ENCODE results near the gene CBLN3.
A peak's percentile ranks its signal among the peaks of the same experiment; 100 is the strongest.

Gene CBLN3

DNA sequence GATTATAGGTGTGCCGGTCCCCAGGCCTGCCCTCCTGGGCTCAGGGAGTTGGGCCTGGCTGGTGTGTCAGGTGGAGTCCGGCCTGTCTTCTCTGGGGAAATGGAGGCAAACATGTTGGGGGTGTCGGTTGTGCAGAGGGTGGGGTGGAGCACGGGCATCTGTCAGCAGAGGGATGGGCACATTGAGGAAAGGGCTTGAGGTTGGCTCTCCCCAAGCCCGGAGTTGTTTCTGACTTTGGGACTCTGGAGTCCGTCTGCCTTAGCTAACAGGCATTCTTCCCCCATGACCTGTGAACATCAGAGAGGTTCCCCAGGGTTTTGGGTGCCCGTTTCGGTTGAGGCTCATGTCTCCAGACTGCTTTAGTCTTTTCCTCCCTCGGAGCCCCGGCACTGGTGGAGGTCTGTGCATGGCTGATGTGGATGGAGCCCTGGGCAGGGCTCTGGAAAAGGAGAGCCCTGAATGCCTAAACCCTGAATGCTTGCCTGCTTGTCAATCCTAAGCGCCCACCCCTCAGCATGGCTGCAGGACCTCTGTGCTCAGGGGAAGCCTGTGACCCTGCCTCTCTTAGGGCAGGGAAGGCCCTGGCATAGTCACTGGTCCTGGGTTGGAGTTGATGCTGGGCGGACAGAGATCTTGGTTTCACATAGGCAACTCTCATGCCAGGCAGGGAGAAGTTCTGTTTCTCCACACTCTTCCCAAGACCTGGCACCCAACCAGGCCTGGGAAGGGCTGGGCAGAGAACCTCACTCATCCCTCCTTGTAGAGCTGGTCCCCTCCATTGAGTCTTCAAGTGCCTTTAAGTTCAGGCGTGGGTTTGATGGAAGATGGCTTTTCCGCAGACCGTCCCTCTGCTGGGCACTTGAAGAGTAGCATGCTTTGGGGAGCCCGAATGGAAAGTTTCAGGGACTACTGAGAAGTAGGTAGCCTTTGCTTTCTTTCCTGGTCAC is 17.8 kb downstream of the CBLN3 start:
- Histone ChIP-seq H3K4me3 (ENCODE audit: low read length) (no peak overlapping the region), H2AFZ (ENCODE audit: low read depth, low read length) (no peak overlapping the region), H3K36me3 (ENCODE audit: insufficient read depth, low read length) (no peaks in the 10 kb centered on the region), H3K4me1 (ENCODE audit: insufficient read depth, low read length) (no peaks in the 10 kb centered on the region), H3K27me3 (ENCODE audit: insufficient read depth, low read length) (no peaks in the 10 kb centered on the region), H3K9me3 (ENCODE audit: low read length) (no peaks in the 10 kb centered on the region)

DNA sequence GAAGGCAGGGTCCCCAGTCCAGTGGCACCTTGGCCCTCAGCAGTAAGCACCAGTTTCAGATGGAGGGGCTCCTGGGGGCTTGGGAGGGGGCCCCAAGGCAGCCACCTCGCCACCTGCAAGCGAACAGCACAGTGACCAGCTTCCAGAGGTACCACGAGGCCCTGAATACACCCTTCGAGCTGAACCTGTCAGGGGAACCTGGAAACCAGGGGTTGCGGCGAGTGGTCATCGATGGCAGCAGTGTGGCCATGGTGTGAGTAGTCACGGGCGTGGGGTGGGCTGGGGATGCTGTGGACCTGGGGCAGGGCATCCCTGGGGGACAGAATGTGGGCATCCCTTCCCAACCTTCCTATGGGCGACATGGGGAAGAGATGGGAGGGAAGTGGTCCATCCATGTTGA is 19.5 kb downstream of the CBLN3 start:
- no peaks in the 10 kb centered on the region for H3K9me3 ChIP-seq (ENCODE audit: low read length)
- H3K27me3 ChIP-seq (ENCODE audit: insufficient read depth, low read length) = no peaks in the 10 kb centered on the region
- H3K36me3 ChIP-seq (ENCODE audit: insufficient read depth, low read length) = no peaks in the 10 kb centered on the region
- H3K4me3 ChIP-seq (ENCODE audit: low read length) = no peak overlapping the region
- no peaks in the 10 kb centered on the region for H3K4me1 ChIP-seq (ENCODE audit: insufficient read depth, low read length)
- no peak overlapping the region for H2AFZ ChIP-seq (ENCODE audit: low read depth, low read length)

DNA sequence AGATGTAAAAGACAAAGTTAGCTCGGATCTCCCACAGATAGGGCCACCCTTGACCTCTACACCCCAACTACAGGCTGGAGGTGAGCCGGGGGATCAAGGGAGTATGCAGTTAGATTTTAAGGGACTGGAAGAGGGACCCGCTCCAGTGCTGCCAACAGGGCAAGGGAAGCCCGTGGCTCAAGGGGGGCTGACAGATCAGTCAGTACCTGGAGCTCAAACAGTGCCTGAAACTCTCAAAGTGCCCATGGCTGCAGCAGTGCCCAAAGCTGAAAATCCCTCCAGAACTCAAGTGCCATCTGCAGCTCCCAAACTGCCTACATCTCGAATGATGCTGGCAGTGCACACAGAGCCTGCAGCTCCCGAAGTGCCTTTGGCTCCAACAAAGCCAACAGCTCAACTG is 20.3 kb downstream of the CBLN3 start:
- no peaks in the 10 kb centered on the region for H3K27me3 ChIP-seq (ENCODE audit: insufficient read depth, low read length)
- no peaks in the 10 kb centered on the region for H3K9me3 ChIP-seq (ENCODE audit: low read length)
- H3K4me1 ChIP-seq (ENCODE audit: insufficient read depth, low read length) = no peaks in the 10 kb centered on the region
- no peaks in the 10 kb centered on the region for H3K36me3 ChIP-seq (ENCODE audit: insufficient read depth, low read length)
- H2AFZ ChIP-seq (ENCODE audit: low read depth, low read length) = no peak overlapping the region
- no peak overlapping the region for H3K4me3 ChIP-seq (ENCODE audit: low read length)

DNA sequence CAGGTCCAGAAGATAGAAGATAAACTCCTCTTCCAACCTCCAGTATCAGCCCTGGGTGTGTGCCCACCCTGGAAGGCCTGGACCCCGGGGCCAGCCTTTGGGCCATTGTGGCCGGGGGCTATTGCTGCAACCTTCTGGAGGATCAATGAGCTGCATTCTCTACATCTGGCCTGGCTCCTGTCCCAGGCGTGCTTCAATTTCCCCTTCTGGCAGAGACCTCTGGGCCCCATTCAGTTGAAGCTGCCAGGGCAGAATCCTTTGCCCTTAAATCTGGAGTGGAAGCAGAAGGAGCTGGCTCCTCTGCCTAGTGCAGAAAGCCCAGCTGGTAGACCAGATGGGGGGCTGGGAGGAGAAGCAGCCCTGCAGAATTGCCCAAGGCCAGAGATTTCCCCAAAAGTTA is 20.7 kb downstream of the CBLN3 start:
- H3K9me3 ChIP-seq (ENCODE audit: low read length) = no peaks in the 10 kb centered on the region
- no peaks in the 10 kb centered on the region for H3K36me3 ChIP-seq (ENCODE audit: insufficient read depth, low read length)
- H3K4me1 ChIP-seq (ENCODE audit: insufficient read depth, low read length) = no peaks in the 10 kb centered on the region
- no peak overlapping the region for H3K4me3 ChIP-seq (ENCODE audit: low read length)
- H3K27me3 ChIP-seq (ENCODE audit: insufficient read depth, low read length) = no peaks in the 10 kb centered on the region
- H2AFZ ChIP-seq (ENCODE audit: low read depth, low read length) = no peak overlapping the region

DNA sequence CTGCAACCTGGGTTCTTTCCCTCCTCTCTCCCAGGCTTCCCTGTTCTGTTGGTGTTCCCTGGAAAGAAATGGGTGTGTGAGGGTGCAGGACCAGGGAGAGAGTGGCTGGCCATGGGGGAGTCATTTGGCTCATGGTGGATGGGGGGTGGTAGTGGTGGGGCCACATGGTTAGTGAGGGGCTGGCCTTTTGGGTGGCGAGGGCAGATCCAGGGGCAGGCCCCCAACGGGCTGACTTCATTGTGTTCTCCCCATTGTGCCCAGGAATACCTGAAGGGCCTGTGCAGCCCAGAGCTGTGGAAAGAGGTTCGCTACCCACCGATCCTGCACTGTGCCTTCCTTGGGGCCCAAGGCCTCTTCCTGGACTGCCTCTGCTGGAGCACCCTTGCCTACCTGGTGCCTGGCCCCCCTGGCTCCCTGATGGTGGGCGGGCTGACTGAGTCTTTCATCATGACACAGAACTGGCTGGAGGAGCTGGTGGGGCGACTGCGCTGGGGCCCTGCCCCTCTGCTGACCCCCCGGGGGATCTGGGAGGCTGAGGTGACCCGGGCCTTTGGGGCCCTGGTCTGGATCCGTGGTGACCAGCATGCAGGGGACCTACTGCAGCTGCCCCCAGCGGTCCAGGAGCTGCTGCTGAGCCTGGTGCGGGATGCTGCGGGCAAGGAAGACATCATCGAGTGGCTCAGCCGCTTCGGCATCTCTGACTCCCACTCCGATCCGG is 21.7 kb downstream of the CBLN3 start:
- no peak overlapping the region for H2AFZ ChIP-seq (ENCODE audit: low read depth, low read length)
- no peaks in the 10 kb centered on the region for H3K4me1 ChIP-seq (ENCODE audit: insufficient read depth, low read length)
- no peaks in the 10 kb centered on the region for H3K36me3 ChIP-seq (ENCODE audit: insufficient read depth, low read length)
- no peak overlapping the region for H3K4me3 ChIP-seq (ENCODE audit: low read length)
- H3K9me3 ChIP-seq (ENCODE audit: low read length) = no peaks in the 10 kb centered on the region
- H3K27me3 ChIP-seq (ENCODE audit: insufficient read depth, low read length) = peaks cover 3% of the 10 kb centered on the region

DNA sequence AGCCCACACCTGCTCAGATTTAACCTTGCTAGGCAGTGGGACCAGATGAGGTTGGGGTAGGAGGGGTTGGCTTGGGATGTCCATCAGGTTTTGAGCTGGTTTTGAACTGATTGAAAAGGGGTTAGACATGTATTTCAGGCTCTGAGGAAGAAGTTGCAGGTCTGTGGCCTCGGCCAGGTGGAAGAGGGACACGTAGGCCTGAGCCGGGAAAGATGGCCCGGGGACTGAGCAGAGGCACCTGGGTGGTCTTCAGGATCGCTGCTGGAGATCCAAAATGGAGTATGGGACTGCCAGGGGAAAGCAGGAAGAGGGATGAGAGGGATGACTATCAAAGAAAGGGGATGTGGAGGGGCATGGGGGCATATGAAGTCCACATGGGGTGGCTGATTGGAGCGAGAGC is 23.1 kb downstream of the CBLN3 start:
- no peak overlapping the region for H3K4me3 ChIP-seq (ENCODE audit: low read length)
- no peaks in the 10 kb centered on the region for H3K9me3 ChIP-seq (ENCODE audit: low read length)
- no peaks in the 10 kb centered on the region for H3K4me1 ChIP-seq (ENCODE audit: insufficient read depth, low read length)
- peaks cover 12% of the 10 kb centered on the region for H3K27me3 ChIP-seq (ENCODE audit: insufficient read depth, low read length)
- H3K36me3 ChIP-seq (ENCODE audit: insufficient read depth, low read length) = no peaks in the 10 kb centered on the region
- no peak overlapping the region for H2AFZ ChIP-seq (ENCODE audit: low read depth, low read length)

DNA sequence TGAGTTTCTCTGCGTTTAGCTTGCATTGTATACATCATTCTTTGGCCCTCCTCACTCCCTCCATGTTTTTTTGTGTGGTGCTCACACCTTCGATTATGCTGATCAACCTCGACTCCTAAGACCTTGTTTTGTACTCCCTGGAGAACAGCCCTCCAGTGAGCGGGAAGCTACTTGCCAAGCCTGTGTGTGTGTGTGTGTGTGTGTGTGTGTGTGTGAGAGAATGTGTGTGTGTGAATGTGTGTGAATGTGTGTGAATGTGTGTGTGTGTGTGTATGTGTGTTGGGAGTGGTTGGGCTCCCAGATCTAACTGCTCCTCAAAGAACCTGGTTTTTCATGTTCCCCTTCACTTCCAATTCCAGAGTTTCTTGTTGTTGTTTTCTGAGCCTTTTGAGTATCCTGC is 24.7 kb downstream of the CBLN3 start:
- Histone ChIP-seq H3K4me3 (ENCODE audit: low read length) (no peak overlapping the region), H3K4me1 (ENCODE audit: insufficient read depth, low read length) (no peaks in the 10 kb centered on the region), H3K9me3 (ENCODE audit: low read length) (no peaks in the 10 kb centered on the region), H3K36me3 (ENCODE audit: insufficient read depth, low read length) (no peaks in the 10 kb centered on the region), H3K27me3 (ENCODE audit: insufficient read depth, low read length) (peaks cover 21% of the 10 kb centered on the region), H2AFZ (ENCODE audit: low read depth, low read length) (no peak overlapping the region)

DNA sequence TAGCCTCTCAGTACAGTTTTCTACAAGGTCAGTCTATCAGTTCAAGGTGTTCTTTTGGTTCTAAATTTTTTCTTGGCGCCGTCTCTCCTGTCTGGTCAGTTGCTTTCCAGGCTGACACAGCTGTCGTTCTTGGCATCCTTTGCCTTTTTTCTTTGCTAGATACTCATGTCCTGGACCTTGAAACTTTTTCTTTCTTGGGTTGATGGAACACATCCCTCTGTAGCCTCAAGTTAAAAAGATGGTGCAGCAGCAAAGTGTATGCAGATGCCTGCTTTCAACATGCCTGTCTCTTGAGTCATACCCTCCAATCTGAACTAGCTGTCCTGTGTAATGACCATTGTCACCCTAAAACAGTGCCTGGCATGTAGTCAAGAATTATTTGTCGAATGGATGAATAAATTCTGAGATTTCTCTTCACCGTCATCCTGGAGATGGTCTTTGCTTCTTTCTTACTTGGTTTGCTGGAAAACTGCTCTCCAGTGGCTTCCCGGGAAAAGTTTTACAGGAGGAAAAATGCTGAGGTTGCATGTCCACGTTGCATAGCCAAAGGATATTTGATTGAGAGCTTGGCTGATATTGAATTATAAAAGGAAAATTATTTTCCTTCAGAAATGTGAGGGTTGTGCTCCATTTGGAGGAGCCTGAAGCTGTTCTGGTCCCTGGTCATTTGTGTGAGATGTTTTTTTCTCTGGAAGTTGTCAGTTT is 26.0 kb downstream of the CBLN3 start:
- H3K27me3 ChIP-seq (ENCODE audit: insufficient read depth, low read length) = peaks cover 27% of the 10 kb centered on the region
- H3K9me3 ChIP-seq (ENCODE audit: low read length) = no peaks in the 10 kb centered on the region
- no peak overlapping the region for H2AFZ ChIP-seq (ENCODE audit: low read depth, low read length)
- H3K4me1 ChIP-seq (ENCODE audit: insufficient read depth, low read length) = peaks cover 8% of the 10 kb centered on the region
- no peak overlapping the region for H3K4me3 ChIP-seq (ENCODE audit: low read length)
- no peaks in the 10 kb centered on the region for H3K36me3 ChIP-seq (ENCODE audit: insufficient read depth, low read length)

DNA sequence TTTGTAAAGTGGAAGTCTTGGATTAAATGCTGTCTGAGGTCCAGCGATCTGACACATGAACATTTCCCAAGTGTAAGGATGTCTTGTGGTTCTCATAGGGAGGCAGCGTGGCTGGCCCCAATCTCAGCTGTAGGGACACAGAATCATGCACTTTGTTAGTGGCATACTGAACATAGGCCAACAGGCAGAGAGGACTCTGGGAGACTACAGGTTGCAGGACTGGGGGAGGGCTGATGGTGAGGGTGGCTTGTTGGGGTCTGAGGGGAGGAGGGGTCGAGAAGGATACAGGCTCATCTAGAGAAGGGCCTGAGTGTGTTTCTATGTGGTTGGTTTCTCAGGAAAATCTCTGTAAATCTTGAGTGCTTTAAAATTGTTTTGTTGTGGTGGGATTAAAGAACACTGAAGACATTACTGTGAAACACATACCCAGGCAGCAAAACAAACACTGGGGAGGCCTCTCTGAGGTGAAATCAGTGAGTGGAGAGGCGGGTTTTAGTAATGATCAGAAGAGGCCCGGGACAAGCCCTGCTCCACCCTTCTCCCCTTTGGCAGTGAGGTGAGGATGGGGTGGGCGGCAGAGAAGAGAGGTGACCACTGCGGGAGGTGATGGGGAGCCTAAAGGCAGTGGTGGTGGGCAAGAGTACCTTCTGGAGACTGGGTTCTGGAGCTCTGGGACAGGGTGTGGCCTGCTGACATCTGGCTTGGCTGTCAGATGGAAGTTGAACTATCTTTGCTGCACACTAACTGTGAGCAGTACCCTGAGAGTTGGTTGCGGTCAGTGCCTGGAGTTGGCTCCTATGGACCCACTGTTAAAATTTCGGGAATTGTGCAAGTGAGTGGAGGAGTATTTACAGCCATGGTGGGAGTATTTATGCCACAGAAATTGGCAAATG is 27.4 kb downstream of the CBLN3 start:
- H3K36me3 ChIP-seq (ENCODE audit: insufficient read depth, low read length) = no peaks in the 10 kb centered on the region
- no peak overlapping the region for H3K4me3 ChIP-seq (ENCODE audit: low read length)
- no peak overlapping the region for H2AFZ ChIP-seq (ENCODE audit: low read depth, low read length)
- peaks cover 9% of the 10 kb centered on the region for H3K4me1 ChIP-seq (ENCODE audit: insufficient read depth, low read length)
- no peaks in the 10 kb centered on the region for H3K9me3 ChIP-seq (ENCODE audit: low read length)
- peaks cover 39% of the 10 kb centered on the region for H3K27me3 ChIP-seq (ENCODE audit: insufficient read depth, low read length)

DNA sequence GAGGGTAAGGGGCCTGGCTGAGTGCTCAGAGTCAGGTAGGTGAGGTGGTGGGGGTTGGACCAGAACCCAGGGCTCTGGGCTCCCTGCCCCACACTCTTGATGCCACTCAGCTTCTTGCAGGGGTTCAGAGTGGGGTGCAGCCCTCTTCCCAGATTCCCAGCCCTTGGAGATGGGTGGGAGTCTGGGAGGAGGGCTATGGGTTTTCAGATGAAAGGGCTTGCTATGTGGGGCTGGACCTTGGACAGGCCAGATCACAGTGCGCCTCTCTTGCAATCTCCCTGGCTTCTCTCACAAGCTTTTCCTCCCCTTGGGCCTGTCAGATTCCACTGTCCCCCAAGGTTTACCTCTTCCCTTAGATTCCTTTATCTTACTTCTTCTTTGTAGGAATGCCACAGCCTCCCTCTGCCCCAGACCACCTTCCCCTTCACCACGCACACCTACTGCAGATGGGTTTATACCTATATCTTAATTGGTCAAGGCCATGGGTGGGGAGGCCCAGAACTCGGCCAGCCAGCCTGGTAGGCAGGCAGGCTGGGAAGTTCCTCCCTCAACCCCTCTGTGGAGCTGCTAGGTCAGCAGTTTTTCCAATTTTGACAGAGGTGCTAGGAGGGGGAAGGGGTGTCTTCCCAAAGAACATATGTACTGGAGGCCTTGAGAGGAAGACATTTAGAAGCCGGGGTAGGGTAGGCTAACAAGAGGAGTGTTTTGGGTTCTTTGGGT is 29.3 kb downstream of the CBLN3 start:
- Histone ChIP-seq H3K4me1 (ENCODE audit: insufficient read depth, low read length) (peaks cover 9% of the 10 kb centered on the region), H3K36me3 (ENCODE audit: insufficient read depth, low read length) (no peaks in the 10 kb centered on the region), H2AFZ (ENCODE audit: low read depth, low read length) (no peak overlapping the region), H3K4me3 (ENCODE audit: low read length) (no peak overlapping the region), H3K27me3 (ENCODE audit: insufficient read depth, low read length) (peaks cover 58% of the 10 kb centered on the region), H3K9me3 (ENCODE audit: low read length) (no peaks in the 10 kb centered on the region)

DNA sequence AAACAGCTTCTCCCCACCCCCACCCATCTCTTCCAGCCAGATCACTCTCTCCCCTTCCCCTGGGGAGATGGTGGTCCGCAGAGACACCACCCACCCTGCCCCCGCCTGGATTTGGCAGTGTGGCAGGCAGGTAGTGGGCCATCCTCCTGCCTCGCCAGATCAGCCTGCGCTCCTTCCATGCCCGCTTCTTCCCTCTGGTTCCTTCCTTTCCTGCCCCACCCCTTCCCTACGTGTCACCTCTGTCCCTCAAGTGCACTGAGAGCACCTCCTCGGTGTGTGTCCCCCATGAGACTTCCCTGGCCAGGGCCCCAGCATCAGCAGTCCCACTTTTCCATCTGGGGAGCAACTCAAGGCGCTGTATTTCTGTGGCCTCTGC is 30.0 kb downstream of the CBLN3 start:
- Histone ChIP-seq H2AFZ (ENCODE audit: low read depth, low read length) (peak overlapping the region; percentile 90), H3K4me3 (ENCODE audit: low read length) (peak overlapping the region; percentile 48), H3K27me3 (ENCODE audit: insufficient read depth, low read length) (peaks cover 59% of the 10 kb centered on the region), H3K9me3 (ENCODE audit: low read length) (no peaks in the 10 kb centered on the region), H3K4me1 (ENCODE audit: insufficient read depth, low read length) (peaks cover 9% of the 10 kb centered on the region), H3K36me3 (ENCODE audit: insufficient read depth, low read length) (no peaks in the 10 kb centered on the region)

Data from neuron (in vitro differentiated cells).